NCI-H1092 (cell line): ENCODE results near the gene SDHA.
"Not testable (repeated sequence)": the region's sequence is repeated elsewhere in the genome, so short reads cannot be mapped to it uniquely, and the experiment has no call there.

Experiments
- DNase-seq: peaks from one replicate; lab custom pipeline; 2025; lab: John Stamatoyannopoulos, UW

The SDHA gene

GRCh38 chr5:222951-223715 lies 5.0 kb downstream of the SDHA start:
- DNase-seq = not testable (repeated sequence)

GRCh38 chr5:223791-224190 lies 5.7 kb downstream of the SDHA start:
- DNase-seq = no peak

- DNase-seq = no peak
Measured at GRCh38 chr5:225334-225733, 7.2 kb downstream of the SDHA start.

- not testable (repeated sequence) for DNase-seq
Measured at GRCh38 chr5:227375-227774, 9.3 kb downstream of the SDHA start.

- no peak for DNase-seq
Measured at GRCh38 chr5:228886-229285, 10.8 kb downstream of the SDHA start.

GRCh38 chr5:230711-231110 lies 12.6 kb downstream of the SDHA start:
- DNase-seq = no peak

GRCh38 chr5:231661-232060 lies 13.5 kb downstream of the SDHA start:
- DNase-seq = no peak

GRCh38 chr5:233426-233825 lies 15.3 kb downstream of the SDHA start:
- not testable (repeated sequence) for DNase-seq

GRCh38 chr5:234450-234849 lies 16.3 kb downstream of the SDHA start:
- DNase-seq = no peak

GRCh38 chr5:235527-235926 lies 17.4 kb downstream of the SDHA start:
- DNase-seq = not testable (repeated sequence)

- not testable (repeated sequence) for DNase-seq
Measured at GRCh38 chr5:237931-238330, 19.8 kb downstream of the SDHA start.

- DNase-seq = not testable (repeated sequence)
Measured at GRCh38 chr5:240550-240949, 22.4 kb downstream of the SDHA start.

GRCh38 chr5:241045-241669 lies 23.0 kb downstream of the SDHA start:
- DNase-seq = not testable (repeated sequence)

- not testable (repeated sequence) for DNase-seq
Measured at GRCh38 chr5:243683-244367, 25.7 kb downstream of the SDHA start.

- DNase-seq = not testable (repeated sequence)
Measured at GRCh38 chr5:245717-246116, 27.6 kb downstream of the SDHA start.

- not testable (repeated sequence) for DNase-seq
Measured at GRCh38 chr5:250396-250795, 32.3 kb downstream of the SDHA start.

- not testable (repeated sequence) for DNase-seq
Measured at GRCh38 chr5:251016-251415, 32.9 kb downstream of the SDHA start.

GRCh38 chr5:251538-251937 lies 33.4 kb downstream of the SDHA start:
- not testable (repeated sequence) for DNase-seq

GRCh38 chr5:251975-252374 lies 33.9 kb downstream of the SDHA start:
- not testable (repeated sequence) for DNase-seq

- no peak for DNase-seq
Measured at GRCh38 chr5:252546-252945, 34.4 kb downstream of the SDHA start.

- DNase-seq = not testable (repeated sequence)
Measured at GRCh38 chr5:254322-254721, 36.2 kb downstream of the SDHA start.

GRCh38 chr5:255116-255515 lies 37.0 kb downstream of the SDHA start:
- not testable (repeated sequence) for DNase-seq

GRCh38 chr5:256347-256746 lies 38.2 kb downstream of the SDHA start:
- not testable (repeated sequence) for DNase-seq
